ENCODE measurements around the gene FBXL4.

DNA sequence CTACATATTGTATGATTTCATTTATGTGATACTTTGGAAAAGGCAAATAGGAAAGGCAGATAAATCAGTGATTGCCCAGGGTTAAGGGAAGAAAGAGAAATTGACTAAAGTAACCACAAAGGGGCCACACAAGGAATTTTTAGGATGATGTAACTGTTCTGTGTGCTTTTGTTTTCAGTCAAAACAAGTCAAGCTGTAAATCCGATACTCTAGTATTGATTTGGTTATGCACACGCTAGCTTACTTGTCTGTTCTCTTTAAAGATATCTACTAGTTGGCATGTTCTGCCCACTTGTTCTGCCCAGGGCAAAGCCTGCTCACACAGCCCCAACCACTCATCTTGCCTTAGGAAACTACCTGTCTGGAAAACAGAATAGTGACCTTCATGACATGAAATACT is 6.4 kb downstream of the FBXL4 start:
- TF ChIP-seq, protein P1, sequence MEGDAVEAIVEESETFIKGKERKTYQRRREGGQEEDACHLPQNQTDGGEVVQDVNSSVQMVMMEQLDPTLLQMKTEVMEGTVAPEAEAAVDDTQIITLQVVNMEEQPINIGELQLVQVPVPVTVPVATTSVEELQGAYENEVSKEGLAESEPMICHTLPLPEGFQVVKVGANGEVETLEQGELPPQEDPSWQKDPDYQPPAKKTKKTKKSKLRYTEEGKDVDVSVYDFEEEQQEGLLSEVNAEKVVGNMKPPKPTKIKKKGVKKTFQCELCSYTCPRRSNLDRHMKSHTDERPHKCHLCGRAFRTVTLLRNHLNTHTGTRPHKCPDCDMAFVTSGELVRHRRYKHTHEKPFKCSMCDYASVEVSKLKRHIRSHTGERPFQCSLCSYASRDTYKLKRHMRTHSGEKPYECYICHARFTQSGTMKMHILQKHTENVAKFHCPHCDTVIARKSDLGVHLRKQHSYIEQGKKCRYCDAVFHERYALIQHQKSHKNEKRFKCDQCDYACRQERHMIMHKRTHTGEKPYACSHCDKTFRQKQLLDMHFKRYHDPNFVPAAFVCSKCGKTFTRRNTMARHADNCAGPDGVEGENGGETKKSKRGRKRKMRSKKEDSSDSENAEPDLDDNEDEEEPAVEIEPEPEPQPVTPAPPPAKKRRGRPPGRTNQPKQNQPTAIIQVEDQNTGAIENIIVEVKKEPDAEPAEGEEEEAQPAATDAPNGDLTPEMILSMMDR (IDR thresholded peaks at IDR 0.05), result no peak
- TF ChIP-seq POLR2AphosphoS5 (IDR thresholded peaks at IDR 0.05) (no peak), POLR2A (IDR thresholded peaks at IDR 0.05) (no peak)
